Activated T-cell treated with anti-CD3 and anti-CD28 coated beads, Interleukin-2, amount 50 U/mL, for 72 hours (primary cell): ENCODE measurements around the gene CBFA2T3. TPM values are rescaled to one million over a fixed set of nuclear protein-coding genes. Genes with fewer than 3 reads are reported as not detected.

Experiments
- ATAC-seq, 2 donors: fragments of 150-1000 bp; cut with Tn5 transposase; replicated peaks in 1 of 2; 2 replicates each; pipeline ENCODE4 v1.10.0; 2021; ENCODE audit warnings: moderate library complexity in 2 of 2, mild to moderate bottlenecking in 1 of 2
- DNase-seq, 2 donors: peaks; one replicate each; pipeline ENCODE4 v3.0.0; 2021 to 2022; ENCODE audit warnings: mixed read lengths in 1 of 2
- H3K27ac Mint-ChIP-seq: one replicate; pipeline ENCODE4 v1.8.0; 2022; ENCODE audit warnings: mild to moderate bottlenecking, moderate library complexity, mixed read lengths
- H3K27me3 Mint-ChIP-seq: one replicate; pipeline ENCODE4 v1.8.0; 2022; ENCODE audit warnings: low read depth, mixed read lengths
- H3K36me3 Mint-ChIP-seq, 2 donors: one replicate each; pipeline ENCODE4 v1.8.0; 2022; ENCODE audit warnings: mixed read lengths in 2 of 2, mild to moderate bottlenecking in 1 of 2; ENCODE audit not compliant: insufficient read depth in 2 of 2
- H3K4me1 Mint-ChIP-seq: one replicate; pipeline ENCODE4 v1.8.0; 2022; ENCODE audit warnings: low read depth, mixed read lengths
- H3K4me3 Mint-ChIP-seq, 2 donors: one replicate each; pipeline ENCODE4 v1.8.0; 2022; ENCODE audit warnings: mild to moderate bottlenecking in 2 of 2, mixed read lengths in 2 of 2, moderate library complexity in 2 of 2
- H3K9me3 Mint-ChIP-seq, 2 donors: one replicate each; pipeline ENCODE4 v1.8.0; 2022; ENCODE audit warnings: mixed read lengths in 2 of 2
- total RNA-seq, 2 donors: library from RNA; stranded (reverse); gene quantifications; one replicate each; pipeline ENCODE4 v1.2.3, GENCODE V29; 2022

The CBFA2T3 gene
- total RNA-seq, 2 donors from 2014 or later, result 1.2 to 1.7 TPM

DNA sequence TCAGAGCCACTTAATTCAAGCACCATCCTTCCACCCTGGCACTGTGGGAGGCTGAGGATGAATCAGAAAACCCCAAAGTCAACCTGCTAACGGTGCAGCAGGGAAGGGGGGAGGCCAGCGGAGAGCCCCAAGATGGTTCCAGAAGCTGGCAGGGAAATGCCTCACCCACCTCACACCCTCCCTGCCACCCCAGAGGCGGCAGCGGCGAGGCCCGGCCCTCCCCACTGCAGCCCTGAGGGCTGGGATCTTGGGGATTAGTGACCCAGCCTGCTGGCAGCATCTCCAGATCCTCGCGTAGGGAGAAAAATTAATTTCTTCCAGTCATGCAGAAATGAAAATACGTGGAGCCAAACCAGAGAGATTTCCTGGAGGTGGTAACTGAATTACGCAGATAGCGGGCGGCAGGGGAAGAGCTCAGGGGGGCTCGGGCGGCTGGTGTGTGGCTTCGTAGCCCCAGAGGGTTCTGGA is 38.2 kb downstream of the CBFA2T3 start:
- peak overlapping the region in 1 of 2 donors; percentile 46 for H3K4me3 Mint-ChIP-seq
- DNase-seq (no peak), ATAC-seq (peak in 1 of 2 donors; percentile 22)
- H3K27me3 Mint-ChIP-seq, result peaks cover 35% of the 10 kb centered on the region
- H3K27ac Mint-ChIP-seq, result no peak overlapping the region
- H3K9me3 Mint-ChIP-seq, result no peaks in the 10 kb centered on the region
- H3K4me1 Mint-ChIP-seq, result peaks cover 16% of the 10 kb centered on the region
- no peaks in the 10 kb centered on the region for H3K36me3 Mint-ChIP-seq

DNA sequence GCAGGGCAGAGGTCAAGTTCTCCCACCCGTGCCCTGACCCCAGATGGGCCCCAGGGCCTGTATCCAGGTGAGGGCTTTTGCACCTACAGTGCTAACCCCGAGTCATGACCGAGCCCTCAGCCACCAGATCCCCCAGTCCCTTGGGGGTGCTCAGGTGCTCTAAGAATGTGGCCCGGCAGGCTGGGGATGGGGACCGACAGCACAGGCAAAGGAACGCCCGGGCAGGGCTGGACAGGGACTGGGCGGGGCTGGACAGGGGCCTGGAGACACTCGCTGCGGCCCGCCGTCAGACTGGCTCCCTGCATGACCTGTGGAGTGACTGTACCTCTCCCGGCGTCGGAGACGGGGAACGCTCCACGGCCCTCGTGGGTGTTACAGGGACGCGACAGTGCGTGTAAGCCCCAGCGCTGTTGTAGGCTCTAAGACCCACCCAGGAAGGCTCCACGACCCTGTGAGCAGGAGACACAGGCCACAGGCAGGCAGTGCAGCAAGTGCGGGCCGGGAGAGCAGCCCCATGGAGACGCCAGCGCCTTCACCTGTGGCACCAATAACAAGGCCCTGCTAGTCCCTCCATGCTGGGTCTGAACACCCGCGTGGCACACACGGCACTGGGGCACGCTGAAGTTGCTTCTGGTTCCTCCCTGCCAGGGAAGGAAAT is 38.8 kb downstream of the CBFA2T3 start:
- no peaks in the 10 kb centered on the region for H3K36me3 Mint-ChIP-seq
- H3K27ac Mint-ChIP-seq, result no peak overlapping the region
- DNase-seq (no peak), ATAC-seq (no peak)
- peaks cover 29% of the 10 kb centered on the region for H3K27me3 Mint-ChIP-seq
- no peaks in the 10 kb centered on the region for H3K9me3 Mint-ChIP-seq
- no peak overlapping the region for H3K4me3 Mint-ChIP-seq
- peaks cover 16% of the 10 kb centered on the region for H3K4me1 Mint-ChIP-seq

DNA sequence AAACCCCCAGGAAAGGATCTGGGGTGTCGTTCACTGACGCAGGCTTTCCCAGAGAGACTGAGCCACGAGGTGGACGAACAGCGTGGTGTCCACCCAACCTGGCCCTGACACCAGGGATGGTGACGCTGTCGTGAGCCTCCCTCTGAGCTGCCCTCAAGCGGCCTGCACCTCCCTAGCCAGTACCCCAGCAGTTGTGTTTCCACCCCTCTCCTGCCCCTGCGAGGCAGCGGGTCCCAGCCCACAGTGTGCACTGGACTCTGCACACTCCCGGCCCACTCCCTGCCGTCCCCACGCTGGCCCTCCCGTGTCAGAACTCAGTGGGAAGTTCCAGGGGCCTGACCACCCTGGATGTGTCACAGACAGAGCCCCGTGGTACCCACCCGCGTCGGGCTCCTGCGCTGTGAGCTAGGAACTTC is 39.8 kb downstream of the CBFA2T3 start:
- ATAC-seq (no peak), DNase-seq (no peak)
- Mint-ChIP-seq H3K9me3 (no peaks in the 10 kb centered on the region), H3K4me1 (peaks cover 11% of the 10 kb centered on the region), H3K36me3 (no peaks in the 10 kb centered on the region), H3K27me3 (peaks cover 23% of the 10 kb centered on the region), H3K4me3 (no peak overlapping the region), H3K27ac (no peak overlapping the region)

DNA sequence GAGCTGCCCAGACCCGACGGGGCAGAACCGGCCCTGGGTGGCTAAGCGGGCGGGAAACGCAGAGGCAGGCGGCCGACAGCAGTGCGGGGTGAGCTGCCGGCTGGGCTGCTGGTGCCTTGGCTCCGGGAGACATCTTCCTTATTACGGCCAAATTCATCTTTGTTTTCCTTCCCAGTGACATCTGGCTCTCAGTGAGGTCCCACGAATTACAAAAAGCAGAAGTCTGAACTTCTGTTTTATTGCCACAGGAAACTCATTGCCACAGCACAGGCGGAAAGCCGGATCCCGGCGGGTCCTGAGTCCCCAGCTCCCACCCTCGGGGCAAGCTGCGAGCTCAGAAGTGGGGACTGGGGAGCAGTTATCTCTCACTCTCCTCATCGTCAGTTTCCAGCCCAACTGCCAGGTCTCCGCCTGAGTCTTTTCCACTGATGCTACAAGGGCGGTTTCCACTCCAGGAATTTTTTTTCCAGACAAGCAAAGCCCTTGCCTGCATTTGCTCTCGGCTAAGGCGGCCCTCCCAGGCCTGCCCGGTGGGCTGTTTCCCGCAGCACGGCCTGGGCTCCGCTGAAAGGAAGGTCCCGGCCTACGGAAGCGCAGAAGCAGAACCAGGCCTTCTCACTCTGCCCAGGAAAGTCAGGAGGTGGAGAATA is 40.3 kb downstream of the CBFA2T3 start:
- H3K36me3 Mint-ChIP-seq, result no peaks in the 10 kb centered on the region
- H3K27me3 Mint-ChIP-seq, result peaks cover 23% of the 10 kb centered on the region
- H3K4me3 Mint-ChIP-seq, result peak overlapping the region in 1 of 2 donors; percentile 20
- ATAC-seq (no peak), DNase-seq (no peak)
- H3K9me3 Mint-ChIP-seq, result no peaks in the 10 kb centered on the region
- no peak overlapping the region for H3K27ac Mint-ChIP-seq
- H3K4me1 Mint-ChIP-seq, result peaks cover 9% of the 10 kb centered on the region

DNA sequence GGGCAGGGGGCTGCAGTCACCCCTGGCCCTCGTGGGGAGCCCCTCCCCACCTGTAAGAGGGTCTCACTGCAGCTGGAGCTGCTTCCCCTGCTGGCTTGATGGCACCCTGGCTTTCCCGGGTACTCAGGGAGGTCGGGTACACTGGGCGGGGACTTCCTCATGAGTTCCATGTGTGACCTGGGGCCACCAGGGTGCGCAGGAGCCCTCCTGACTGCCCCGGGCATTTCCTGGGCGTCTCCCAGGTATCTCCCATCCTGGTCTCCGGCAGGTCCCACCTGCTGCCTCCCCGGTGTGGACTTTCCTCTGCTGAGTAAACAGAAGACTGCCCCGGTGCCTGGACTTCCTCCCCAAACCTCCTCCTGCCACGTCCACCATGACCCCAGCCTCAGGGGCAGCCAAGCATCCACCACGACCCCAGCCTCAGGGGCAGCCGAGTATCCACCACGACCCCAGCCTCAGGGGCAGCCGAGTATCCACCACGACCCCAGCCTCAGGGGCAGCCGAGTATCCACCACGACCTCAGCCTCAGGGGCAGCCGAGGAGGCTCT is 40.9 kb downstream of the CBFA2T3 start:
- no peak for DNase-seq
- Mint-ChIP-seq H3K27me3 (peaks cover 23% of the 10 kb centered on the region), H3K4me1 (peaks cover 9% of the 10 kb centered on the region)

DNA sequence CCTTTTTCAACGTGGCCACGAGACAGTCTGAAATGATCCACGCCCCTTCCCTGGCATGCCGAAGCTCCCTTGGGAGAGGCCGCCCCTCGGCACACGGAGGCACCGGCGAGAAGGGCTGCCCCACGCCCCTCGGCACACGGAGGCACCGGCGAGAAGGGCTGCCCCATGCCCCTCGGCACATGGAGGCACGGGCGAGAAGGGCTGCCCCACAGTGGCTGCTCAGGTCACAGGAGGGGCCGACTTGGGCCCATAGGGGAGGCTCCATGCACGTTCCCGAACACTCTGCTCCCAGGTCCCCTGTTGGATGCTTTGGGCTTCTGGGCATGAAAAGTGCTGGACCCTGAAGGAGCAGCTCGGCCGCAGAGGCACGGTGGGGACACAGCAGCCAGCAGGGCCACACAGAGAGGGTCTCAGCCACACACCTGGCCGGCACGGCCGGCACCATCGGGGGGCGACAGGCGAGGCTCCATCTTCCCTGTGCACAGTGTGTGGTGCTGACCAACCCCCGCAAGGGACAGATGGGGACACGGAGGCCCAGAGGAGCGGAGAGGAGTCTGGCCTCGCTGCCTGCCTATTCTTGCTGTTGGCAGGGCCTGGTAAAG is 42.8 kb downstream of the CBFA2T3 start:
- peaks cover 18% of the 10 kb centered on the region for H3K27me3 Mint-ChIP-seq
- no peak for DNase-seq
- H3K4me1 Mint-ChIP-seq, result peaks cover 4% of the 10 kb centered on the region
- no peak for ATAC-seq
- H3K36me3 Mint-ChIP-seq, result no peaks in the 10 kb centered on the region
- H3K4me3 Mint-ChIP-seq, result no peak overlapping the region
- H3K27ac Mint-ChIP-seq, result no peak overlapping the region
- H3K9me3 Mint-ChIP-seq, result peaks cover 0 to 10% of the 10 kb centered on the region in 2 donors

More for the DNA sequence above, 40.9 kb downstream of the CBFA2T3 start:
- no peaks in the 10 kb centered on the region for H3K9me3 Mint-ChIP-seq
- no peaks in the 10 kb centered on the region for H3K36me3 Mint-ChIP-seq
- ATAC-seq, result no peak
- H3K4me3 Mint-ChIP-seq, result no peak overlapping the region
- no peak overlapping the region for H3K27ac Mint-ChIP-seq

DNA sequence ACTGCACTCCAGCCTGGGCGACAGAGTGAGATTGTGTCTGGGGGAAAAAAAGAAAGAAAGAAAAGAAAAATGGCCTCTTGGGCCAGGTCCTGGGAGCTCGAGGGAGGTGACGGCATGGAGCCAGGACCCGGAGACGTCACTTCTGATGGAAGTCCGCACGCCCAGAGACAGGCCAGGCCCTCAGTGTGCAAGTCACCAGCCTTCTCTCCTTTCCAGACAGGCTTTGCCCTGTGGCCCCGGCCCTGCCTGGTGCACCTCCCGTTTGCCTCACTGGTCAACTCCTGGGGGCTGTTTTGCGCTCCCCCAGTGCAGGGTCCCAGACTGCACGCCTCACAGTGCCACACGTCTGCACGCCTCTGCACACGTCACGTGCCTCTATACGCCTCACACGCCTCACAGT is 44.1 kb downstream of the CBFA2T3 start:
- Mint-ChIP-seq H3K9me3 (peaks cover 0 to 10% of the 10 kb centered on the region in 2 donors), H3K36me3 (no peaks in the 10 kb centered on the region), H3K4me1 (no peaks in the 10 kb centered on the region), H3K27ac (no peak overlapping the region), H3K27me3 (peaks cover 11% of the 10 kb centered on the region), H3K4me3 (no peak overlapping the region)
- ATAC-seq, result no peak
- DNase-seq, result no peak

DNA sequence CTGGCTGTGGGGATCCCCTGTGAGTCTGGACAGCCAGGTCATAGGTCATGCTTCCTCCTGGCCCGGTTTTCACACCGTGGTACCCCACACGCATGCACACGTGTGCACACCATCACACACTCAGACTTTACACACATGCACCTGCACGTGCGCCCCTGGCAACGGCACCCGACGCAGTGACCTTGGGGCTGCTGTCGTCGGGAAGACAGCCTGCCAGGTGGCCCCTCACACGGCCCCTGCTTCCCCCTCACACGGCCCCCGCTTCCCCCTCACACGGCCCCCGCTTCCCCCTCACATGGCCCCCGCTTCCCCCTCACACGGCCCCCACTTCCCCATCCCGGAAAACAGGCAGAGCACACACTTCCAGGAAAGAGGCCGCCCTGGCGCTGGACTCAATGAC is 45.1 kb downstream of the CBFA2T3 start:
- Mint-ChIP-seq H3K9me3 (peaks cover 0 to 10% of the 10 kb centered on the region in 2 donors), H3K36me3 (no peaks in the 10 kb centered on the region), H3K4me1 (no peaks in the 10 kb centered on the region), H3K27ac (no peak overlapping the region), H3K4me3 (no peak overlapping the region), H3K27me3 (peaks cover 10% of the 10 kb centered on the region)
- no peak for ATAC-seq
- no peak for DNase-seq

DNA sequence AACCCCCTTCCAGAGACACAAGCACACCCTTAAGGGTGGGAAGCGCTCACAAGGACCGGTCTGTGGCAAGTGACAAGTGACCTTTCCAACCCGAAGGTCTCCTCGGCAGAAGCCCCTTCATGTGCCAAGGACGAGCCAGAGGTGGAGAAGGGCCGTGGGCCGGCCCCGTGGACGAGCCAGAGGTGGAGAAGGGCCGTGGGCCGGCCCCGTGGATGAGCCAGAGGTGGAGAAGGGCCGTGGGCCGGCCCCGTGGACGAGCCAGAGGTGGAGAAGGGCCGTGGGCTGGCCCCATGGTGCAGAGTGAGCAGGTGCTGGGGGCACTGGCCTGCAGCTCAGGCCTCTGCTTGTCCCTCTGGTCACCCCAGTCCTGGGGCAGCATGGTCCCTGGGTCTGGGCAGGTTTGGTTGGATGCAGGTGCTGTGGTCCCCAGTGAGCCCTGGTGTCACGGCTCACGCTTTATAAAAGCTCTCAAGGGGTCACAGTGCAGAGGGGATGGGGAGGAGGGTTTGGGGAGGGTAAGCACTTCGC is 45.6 kb downstream of the CBFA2T3 start:
- Mint-ChIP-seq H3K9me3 (peaks cover 0 to 10% of the 10 kb centered on the region in 2 donors), H3K4me1 (no peaks in the 10 kb centered on the region), H3K36me3 (no peaks in the 10 kb centered on the region), H3K4me3 (no peak overlapping the region), H3K27ac (no peak overlapping the region), H3K27me3 (peaks cover 5% of the 10 kb centered on the region)
- no peak for ATAC-seq
- DNase-seq, result no peak

DNA sequence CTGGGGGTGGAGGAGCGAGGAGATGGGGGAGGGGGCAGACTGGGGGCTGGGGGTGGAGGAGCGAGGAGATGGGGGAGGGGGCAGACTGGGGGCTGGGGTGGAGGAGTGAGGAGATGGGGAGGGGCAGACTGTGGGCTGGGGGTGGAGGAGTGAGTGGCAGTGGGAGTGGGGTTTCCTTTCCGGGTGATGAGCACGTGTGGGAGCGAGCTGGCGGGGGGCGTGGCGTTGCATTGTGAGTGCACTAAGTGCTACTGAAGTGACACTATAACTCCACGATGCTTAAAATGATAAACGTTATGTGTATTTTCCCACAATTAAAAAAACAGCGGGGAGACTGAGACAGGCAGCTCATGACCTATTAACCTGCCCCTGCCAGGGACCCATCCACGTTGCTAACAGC is 46.3 kb downstream of the CBFA2T3 start:
- ATAC-seq (no peak), DNase-seq (no peak)
- Mint-ChIP-seq H3K27me3 (no peaks in the 10 kb centered on the region), H3K36me3 (no peaks in the 10 kb centered on the region), H3K4me1 (no peaks in the 10 kb centered on the region), H3K27ac (no peak overlapping the region), H3K9me3 (peaks cover 0 to 10% of the 10 kb centered on the region in 2 donors), H3K4me3 (no peak overlapping the region)

DNA sequence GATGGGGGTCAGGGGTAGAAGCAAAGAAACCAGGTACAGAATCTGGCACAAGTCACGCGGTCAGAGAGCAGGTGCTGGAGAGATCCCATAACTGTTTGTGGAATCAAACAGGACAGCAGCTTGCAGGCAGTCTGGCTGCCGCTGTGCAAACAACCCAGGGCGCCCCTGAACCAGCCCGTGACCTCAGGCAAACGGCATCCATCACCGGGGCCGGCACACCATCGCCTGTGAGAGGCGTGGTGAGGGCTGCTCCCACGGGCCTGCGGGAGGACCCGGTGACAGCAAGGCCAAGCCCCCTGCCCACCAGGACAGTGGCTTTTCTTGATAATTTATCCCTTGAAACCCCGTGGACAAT is 47.9 kb downstream of the CBFA2T3 start:
- Mint-ChIP-seq H3K36me3 (no peaks in the 10 kb centered on the region), H3K4me3 (no peak overlapping the region), H3K27me3 (no peaks in the 10 kb centered on the region), H3K9me3 (peaks cover 0 to 10% of the 10 kb centered on the region in 2 donors), H3K27ac (no peak overlapping the region), H3K4me1 (no peaks in the 10 kb centered on the region)
- ATAC-seq (no peak), DNase-seq (no peak)

DNA sequence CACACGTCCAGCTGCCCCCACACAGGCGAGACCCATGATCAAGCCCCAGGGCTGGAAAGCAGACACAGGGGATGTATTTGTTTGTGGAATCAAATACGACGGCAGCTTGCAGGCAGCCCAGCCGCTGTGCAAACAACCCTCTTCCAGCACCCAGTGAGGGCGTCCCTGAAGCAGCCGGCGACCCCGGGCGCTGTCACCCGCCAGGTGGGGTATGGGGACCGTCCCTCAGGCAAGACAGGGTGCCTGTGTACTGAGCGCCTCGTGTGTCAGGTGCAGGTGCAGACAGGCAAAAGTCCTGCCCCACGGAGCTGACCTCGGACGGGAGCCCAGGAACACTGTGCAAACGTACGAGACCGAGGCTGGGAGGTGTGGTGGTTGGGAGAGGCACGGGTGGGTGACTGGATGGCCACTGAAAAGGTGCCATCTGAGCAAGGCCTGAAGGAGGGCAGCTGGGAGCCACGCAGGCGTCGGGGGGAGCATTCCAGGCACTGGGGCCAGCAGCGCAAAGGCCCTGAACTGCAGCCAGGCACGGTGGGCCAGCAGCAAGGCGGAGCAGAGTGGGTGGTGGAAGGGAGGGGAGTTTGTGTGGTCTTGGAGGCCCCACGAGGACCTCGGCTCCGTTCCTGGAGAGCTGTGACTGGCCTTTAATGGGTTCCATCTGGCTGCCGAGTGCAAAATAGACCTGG is 48.5 kb downstream of the CBFA2T3 start:
- Mint-ChIP-seq H3K27me3 (no peaks in the 10 kb centered on the region), H3K9me3 (peaks cover 0 to 10% of the 10 kb centered on the region in 2 donors), H3K36me3 (no peaks in the 10 kb centered on the region), H3K4me1 (no peaks in the 10 kb centered on the region), H3K27ac (no peak overlapping the region), H3K4me3 (no peak overlapping the region)
- ATAC-seq (no peak), DNase-seq (no peak)

DNA sequence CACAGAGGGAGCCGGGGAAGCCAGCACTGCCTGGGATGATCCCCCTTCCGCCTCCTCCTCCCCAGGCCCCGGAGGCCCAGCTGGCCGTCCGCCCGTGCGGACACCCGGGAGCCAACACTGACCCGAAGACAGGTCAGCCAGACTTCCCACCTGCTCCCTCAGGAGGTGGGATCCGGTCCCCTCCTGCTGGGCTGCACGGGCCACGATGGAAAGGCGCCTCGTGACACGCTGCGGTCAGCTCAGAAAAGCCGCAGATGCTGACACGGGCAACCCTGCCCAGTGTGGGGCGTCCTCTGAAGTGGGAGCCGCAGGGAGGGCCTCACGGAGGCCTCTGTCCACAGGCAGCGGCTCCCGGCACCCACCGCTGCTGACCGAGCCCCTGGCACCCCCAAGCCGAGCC is 49.3 kb downstream of the CBFA2T3 start:
- H3K4me3 Mint-ChIP-seq, result no peak overlapping the region
- H3K27me3 Mint-ChIP-seq, result no peaks in the 10 kb centered on the region
- H3K4me1 Mint-ChIP-seq, result no peaks in the 10 kb centered on the region

More for the DNA sequence above, 49.3 kb downstream of the CBFA2T3 start:
- no peak for ATAC-seq
- Mint-ChIP-seq H3K36me3 (no peaks in the 10 kb centered on the region), H3K27ac (no peak overlapping the region), H3K9me3 (peaks cover 0 to 10% of the 10 kb centered on the region in 2 donors)
- no peak for DNase-seq
